Measurements from ENCODE around the gene NUTM1. TPM values are rescaled to one million over a fixed set of nuclear protein-coding genes. Genes with fewer than 3 reads are reported as not detected.

The NUTM1 gene
- total RNA-seq, 4 donors from 2014 or later, result not detected

DNA sequence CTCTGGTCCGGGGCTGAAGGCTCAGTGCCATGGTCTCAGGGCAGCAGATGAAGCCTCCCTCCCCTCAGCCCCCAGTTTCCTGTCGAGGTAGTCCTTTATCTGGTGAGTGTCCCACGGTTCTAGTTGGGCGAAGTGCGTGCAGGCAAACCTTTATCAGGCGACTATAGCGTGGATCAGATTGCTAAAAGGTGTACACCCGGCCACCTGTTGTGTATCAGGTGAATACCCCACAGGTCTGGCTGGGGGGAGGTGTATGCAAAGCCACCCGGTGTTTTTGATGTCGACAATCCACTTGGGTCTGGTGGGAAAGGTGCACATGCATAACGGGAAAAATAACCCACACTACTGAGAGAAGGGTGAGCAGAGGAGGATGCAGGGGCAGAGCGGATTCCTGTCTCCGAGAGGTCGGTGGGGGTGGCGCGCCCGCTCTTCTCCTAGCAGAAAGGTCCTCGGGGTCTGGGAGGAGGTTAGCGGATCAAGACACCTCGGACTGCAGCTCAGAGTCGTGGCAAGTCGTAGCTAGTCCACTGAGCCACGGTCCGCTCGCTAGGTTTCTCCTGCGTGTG is 6.0 kb upstream of the NUTM1 start:
- DNase-seq (ENCODE audit: extremely low spot score), result no peak
- 2% methylated on average over 14 of the region's 26 CpGs for WGBS
- H3K27me3 ChIP-seq, result no peaks in the 10 kb centered on the region
- no peaks in the 10 kb centered on the region for H3K9me3 ChIP-seq
- peaks cover 0 to 30% (median 10%) of the 10 kb centered on the region in 4 donors for H3K36me3 ChIP-seq
- peak overlapping the region; percentile 82 to 90 (median 88) for H3K27ac ChIP-seq (replicated peaks in 1 of 4)
- peak overlapping the region; percentile 78 to 97 (median 88) for H3K4me3 ChIP-seq
- intact Hi-C loops (cut with DNase I), result loop anchor here (10.0 kb wide), 1 partner anchor 232 kb away; the partner anchor contains the start of genes EMC7 and PGBD4
- TF ChIP-seq POLR2AphosphoS5 (IDR thresholded peaks at IDR 0.05) (no peak), POLR2A (IDR thresholded peaks at IDR 0.05; ENCODE audit: low read depth) (no peak), EP300 (IDR thresholded peaks at IDR 0.05) (no peak)
- TF ChIP-seq, protein P1, sequence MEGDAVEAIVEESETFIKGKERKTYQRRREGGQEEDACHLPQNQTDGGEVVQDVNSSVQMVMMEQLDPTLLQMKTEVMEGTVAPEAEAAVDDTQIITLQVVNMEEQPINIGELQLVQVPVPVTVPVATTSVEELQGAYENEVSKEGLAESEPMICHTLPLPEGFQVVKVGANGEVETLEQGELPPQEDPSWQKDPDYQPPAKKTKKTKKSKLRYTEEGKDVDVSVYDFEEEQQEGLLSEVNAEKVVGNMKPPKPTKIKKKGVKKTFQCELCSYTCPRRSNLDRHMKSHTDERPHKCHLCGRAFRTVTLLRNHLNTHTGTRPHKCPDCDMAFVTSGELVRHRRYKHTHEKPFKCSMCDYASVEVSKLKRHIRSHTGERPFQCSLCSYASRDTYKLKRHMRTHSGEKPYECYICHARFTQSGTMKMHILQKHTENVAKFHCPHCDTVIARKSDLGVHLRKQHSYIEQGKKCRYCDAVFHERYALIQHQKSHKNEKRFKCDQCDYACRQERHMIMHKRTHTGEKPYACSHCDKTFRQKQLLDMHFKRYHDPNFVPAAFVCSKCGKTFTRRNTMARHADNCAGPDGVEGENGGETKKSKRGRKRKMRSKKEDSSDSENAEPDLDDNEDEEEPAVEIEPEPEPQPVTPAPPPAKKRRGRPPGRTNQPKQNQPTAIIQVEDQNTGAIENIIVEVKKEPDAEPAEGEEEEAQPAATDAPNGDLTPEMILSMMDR (IDR thresholded peaks at IDR 0.05), result no peak
- peaks cover 32 to 57% (median 45%) of the 10 kb centered on the region in 4 donors for H3K4me1 ChIP-seq

DNA sequence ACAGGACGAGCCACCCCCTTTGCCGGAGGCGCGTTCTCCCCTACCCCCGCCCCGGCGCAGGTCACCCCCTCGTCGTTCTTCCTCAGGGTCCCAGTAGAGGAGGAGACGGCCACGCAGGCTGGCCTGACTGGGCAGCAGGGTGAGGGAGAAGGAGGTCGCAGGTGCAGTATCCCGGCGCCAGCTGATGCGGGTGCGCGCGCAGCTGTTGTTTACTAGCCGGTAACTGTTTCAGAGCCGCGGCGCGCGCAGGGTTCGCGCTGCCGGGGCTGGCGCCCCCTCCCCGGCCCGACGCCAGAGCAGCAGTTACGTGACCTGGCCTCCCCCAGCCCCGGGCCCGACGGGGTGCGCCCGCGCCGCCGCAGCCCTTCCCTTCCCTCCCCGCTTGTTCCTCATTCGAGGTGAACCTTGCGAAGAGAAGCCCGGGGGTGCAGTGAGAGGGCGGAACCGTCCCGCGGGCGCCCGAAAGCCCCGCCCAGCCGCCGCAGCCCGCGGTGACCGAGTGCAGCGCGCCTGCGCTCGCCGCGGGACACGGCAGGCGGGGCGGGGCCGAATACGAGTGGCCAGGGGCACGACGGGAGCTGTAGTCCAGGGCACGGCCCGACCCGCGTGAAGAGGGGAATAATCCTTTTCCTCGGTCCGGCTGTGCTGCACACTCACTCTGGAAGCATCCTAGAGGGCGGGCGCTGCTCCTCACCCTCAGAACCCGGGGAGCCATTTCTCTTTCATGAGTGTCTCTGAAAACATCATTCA is 5.4 kb upstream of the NUTM1 start, which contains the start of gene SLC12A6:
SLC12A6 (minus strand) TSS at position 225 of the 750 bp plus-strand sequence. CDS start 1,101 bp downstream, outside the sequence.
- Histone ChIP-seq H3K9me3 (no peaks in the 10 kb centered on the region), H3K4me3 (peak within 1 kb of the TSS; percentile 78 to 97 (median 88)), H3K27ac (replicated peaks in 1 of 4) (peak within 1 kb of the TSS; percentile 82 to 90 (median 88)), H3K4me1 (peaks cover 36 to 61% (median 50%) of the 10 kb centered on the region in 4 donors), H3K27me3 (no peaks in the 10 kb centered on the region), H3K36me3 (peaks cover 0 to 30% (median 7%) of the 10 kb centered on the region in 4 donors)
- WGBS, result 0% methylated on average over 12 of the region's 78 CpGs
- TF ChIP-seq POLR2AphosphoS5 (IDR thresholded peaks at IDR 0.05) (peak in 1 of 2 donors; percentile 78), POLR2A (IDR thresholded peaks at IDR 0.05; ENCODE audit: low read depth) (peak; percentile 44), EP300 (IDR thresholded peaks at IDR 0.05) (no peak)
- TF ChIP-seq, protein P1 (IDR thresholded peaks at IDR 0.05), result peak in 1 of 3 experiments; percentile 16
- intact Hi-C loops (cut with DNase I), result loop anchor here (10.0 kb wide), 1 partner anchor 233 kb away; the partner anchor contains the start of genes EMC7 and PGBD4
- DNase-seq (ENCODE audit: extremely low spot score), result peak; percentile 94

GRCh38 chr15:34338347-34338746 is 4.8 kb upstream of the NUTM1 start:
- no peaks in the 10 kb centered on the region for H3K9me3 ChIP-seq
- peak overlapping the region; percentile 78 to 97 (median 88) for H3K4me3 ChIP-seq
- DNase-seq (ENCODE audit: extremely low spot score), result no peak
- WGBS, result 70% methylated on average over 16 of the region's 16 CpGs
- TF ChIP-seq POLR2AphosphoS5 (IDR thresholded peaks at IDR 0.05) (no peak), POLR2A (IDR thresholded peaks at IDR 0.05; ENCODE audit: low read depth) (no peak), EP300 (IDR thresholded peaks at IDR 0.05) (no peak)
- TF ChIP-seq, protein P1 (IDR thresholded peaks at IDR 0.05), result no peak
- peaks cover 0 to 30% (median 7%) of the 10 kb centered on the region in 4 donors for H3K36me3 ChIP-seq
- peaks cover 36 to 63% (median 50%) of the 10 kb centered on the region in 4 donors for H3K4me1 ChIP-seq
- H3K27me3 ChIP-seq, result no peaks in the 10 kb centered on the region
- intact Hi-C loops (cut with DNase I), result loop anchor here (10.0 kb wide), 1 partner anchor 234 kb away; the partner anchor contains the start of genes EMC7 and PGBD4
- H3K27ac ChIP-seq (replicated peaks in 1 of 4), result peak overlapping the region; percentile 82 to 90 (median 88)

- 95% methylated on average over 3 of the region's 3 CpGs for WGBS
- Histone ChIP-seq H3K27me3 (no peaks in the 10 kb centered on the region), H3K27ac (replicated peaks in 1 of 4) (no peak overlapping the region), H3K4me3 (no peak overlapping the region), H3K9me3 (no peaks in the 10 kb centered on the region), H3K4me1 (peaks cover 36 to 51% (median 43%) of the 10 kb centered on the region in 4 donors), H3K36me3 (peaks cover 0 to 30% (median 7%) of the 10 kb centered on the region in 4 donors)
- intact Hi-C loops (cut with DNase I), result loop anchor here (5.0 to 10.0 kb wide), 3 partner anchors 118 to 245 kb away; partner anchors contain the start of genes EMC7, GOLGA8B and PGBD4
- DNase-seq (ENCODE audit: extremely low spot score), result no peak
- no peak for TF ChIP-seq POLR2AphosphoS5 (IDR thresholded peaks at IDR 0.05)
- no peak for TF ChIP-seq POLR2A (IDR thresholded peaks at IDR 0.05; ENCODE audit: low read depth)
- no peak for TF ChIP-seq EP300 (IDR thresholded peaks at IDR 0.05)
- TF ChIP-seq, protein P1 (IDR thresholded peaks at IDR 0.05), result no peak
Observed at GRCh38 chr15:34339946-34340345, 3.2 kb upstream of the NUTM1 start.

Measured in esophagus muscularis mucosa (tissue), 4 donors.